ENCODE measurements around the gene HHIPL1.

DNA sequence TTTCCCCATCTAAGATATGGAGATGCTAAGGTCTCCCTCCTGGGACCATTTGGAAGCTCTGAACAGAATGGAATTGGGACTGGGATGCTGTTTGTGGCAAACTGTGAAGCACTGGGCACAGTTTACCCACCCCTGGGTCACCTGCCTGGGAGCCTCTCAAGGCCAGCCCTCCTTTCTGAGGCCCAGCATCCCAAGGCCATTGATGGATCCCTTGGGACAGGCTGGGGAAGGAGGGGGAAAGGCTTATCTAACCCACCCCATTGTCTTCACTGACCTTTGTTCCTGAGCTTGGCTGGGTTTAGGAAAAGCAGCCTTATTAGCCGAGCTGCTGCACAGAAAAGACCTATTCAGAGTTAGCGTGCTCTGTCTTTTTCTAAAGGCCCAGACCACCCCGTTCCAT is 46.2 kb upstream of the HHIPL1 start:
- TF ChIP-seq EZH2phosphoT487 (IDR thresholded peaks at IDR 0.05; ENCODE audit: borderline replicate concordance, low read depth, low read length): no peak
- TF ChIP-seq, protein P1, sequence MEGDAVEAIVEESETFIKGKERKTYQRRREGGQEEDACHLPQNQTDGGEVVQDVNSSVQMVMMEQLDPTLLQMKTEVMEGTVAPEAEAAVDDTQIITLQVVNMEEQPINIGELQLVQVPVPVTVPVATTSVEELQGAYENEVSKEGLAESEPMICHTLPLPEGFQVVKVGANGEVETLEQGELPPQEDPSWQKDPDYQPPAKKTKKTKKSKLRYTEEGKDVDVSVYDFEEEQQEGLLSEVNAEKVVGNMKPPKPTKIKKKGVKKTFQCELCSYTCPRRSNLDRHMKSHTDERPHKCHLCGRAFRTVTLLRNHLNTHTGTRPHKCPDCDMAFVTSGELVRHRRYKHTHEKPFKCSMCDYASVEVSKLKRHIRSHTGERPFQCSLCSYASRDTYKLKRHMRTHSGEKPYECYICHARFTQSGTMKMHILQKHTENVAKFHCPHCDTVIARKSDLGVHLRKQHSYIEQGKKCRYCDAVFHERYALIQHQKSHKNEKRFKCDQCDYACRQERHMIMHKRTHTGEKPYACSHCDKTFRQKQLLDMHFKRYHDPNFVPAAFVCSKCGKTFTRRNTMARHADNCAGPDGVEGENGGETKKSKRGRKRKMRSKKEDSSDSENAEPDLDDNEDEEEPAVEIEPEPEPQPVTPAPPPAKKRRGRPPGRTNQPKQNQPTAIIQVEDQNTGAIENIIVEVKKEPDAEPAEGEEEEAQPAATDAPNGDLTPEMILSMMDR (conservative IDR thresholded peaks at IDR 0.05; ENCODE audit: low read length): no peak
